Esophagus muscularis mucosa (tissue), 3 donors: ENCODE results near the gene SZT2.

Experiments
- CTCF ChIP-seq, 3 experiments: fragments of 200-600 bp in 2 of 3; fragments of 450-650 bp in 1 of 3; sonication (generic) in 2 of 3; IDR thresholded peaks; one replicate each; pipeline ENCODE4 v1.5.1; 2017 to 2019; ENCODE audit warnings: antibody characterized with exemption in 3 of 3, mild to moderate bottlenecking in 2 of 3, moderate library complexity in 1 of 3
- EP300 ChIP-seq: sonication (generic); formaldehyde crosslinking; IDR thresholded peaks from one replicate; pipeline ENCODE4 v1.6.1; 2017; ENCODE audit warnings: antibody characterized with exemption

DNA sequence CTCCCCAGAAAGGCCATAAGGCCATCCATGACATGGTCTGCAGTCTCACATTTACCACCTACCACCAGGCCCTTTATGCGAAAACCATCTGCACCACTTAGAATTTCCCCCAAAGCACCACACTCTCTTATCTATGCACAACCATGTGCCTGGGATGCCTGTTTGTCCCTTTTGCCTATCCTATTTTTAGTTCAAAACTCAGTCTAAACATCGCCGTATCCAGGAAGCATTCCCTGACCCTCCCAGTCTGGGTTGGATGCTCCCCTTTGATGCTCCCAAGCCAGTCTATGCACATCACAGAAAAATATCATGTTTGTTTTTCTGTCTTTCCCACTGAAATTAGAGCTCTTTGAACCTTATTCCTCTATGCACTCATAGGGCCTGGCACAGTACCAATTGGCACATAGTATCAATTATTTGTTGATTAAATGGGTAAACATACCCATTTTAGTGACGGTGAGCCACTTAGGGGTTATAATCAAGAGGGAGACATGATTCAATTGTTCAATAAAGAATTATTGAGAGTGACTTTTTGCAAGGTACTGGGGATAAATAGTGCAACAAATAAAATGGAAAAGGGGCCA lies 45.3 kb upstream of the SZT2 start:
- TF ChIP-seq CTCF (IDR thresholded peaks at IDR 0.05), result no peak
- no peak for TF ChIP-seq EP300
